Hematopoietic multipotent progenitor cell treated with erythropoietin and hydrocortisone succinate and interleukin-3 and kit ligand, for 6 days (in vitro differentiated cells): ENCODE data around the gene HERC5.

Experiments used
- DNase-seq: peaks from one replicate; pipeline ENCODE4 v3.0.0-alpha.2; 2015

The HERC5 gene

GRCh38 chr4:88448889-88449288 lies 8.0 kb upstream of the HERC5 start:
- DNase-seq, result no peak

- no peak for DNase-seq
Observed at GRCh38 chr4:88449290-88449689, 7.6 kb upstream of the HERC5 start.

GRCh38 chr4:88451205-88451604 lies 5.7 kb upstream of the HERC5 start:
- DNase-seq, result no peak

GRCh38 chr4:88452912-88453311 lies 4.0 kb upstream of the HERC5 start:
- DNase-seq, result no peak

- peak; percentile 43 for DNase-seq
Observed at GRCh38 chr4:88457307-88458103, 586 bp downstream of the HERC5 start.

- peak; percentile 44 for DNase-seq
Observed at GRCh38 chr4:88458104-88458740, 1.3 kb downstream of the HERC5 start.

- DNase-seq, result no peak
Observed at GRCh38 chr4:88465653-88466192, 8.8 kb downstream of the HERC5 start.

- DNase-seq, result no peak
Observed at GRCh38 chr4:88467392-88467791, 10.5 kb downstream of the HERC5 start.

GRCh38 chr4:88477229-88477860 lies 20.4 kb downstream of the HERC5 start:
- DNase-seq, result no peak

GRCh38 chr4:88478247-88478646 lies 21.3 kb downstream of the HERC5 start:
- DNase-seq, result no peak

GRCh38 chr4:88481537-88481936 lies 24.6 kb downstream of the HERC5 start:
- DNase-seq, result no peak

GRCh38 chr4:88489100-88489761 lies 32.3 kb downstream of the HERC5 start:
- DNase-seq, result no peak

GRCh38 chr4:88497859-88498409 lies 41.0 kb downstream of the HERC5 start:
- DNase-seq, result no peak

- no peak for DNase-seq
Observed at GRCh38 chr4:88503344-88503743, 46.4 kb downstream of the HERC5 start.

GRCh38 chr4:88511236-88511635 lies 54.3 kb downstream of the HERC5 start:
- DNase-seq, result no peak

- no peak for DNase-seq
Observed at GRCh38 chr4:88514557-88515511, 57.9 kb downstream of the HERC5 start.

- DNase-seq, result no peak
Observed at GRCh38 chr4:88516746-88517145, 59.8 kb downstream of the HERC5 start.

GRCh38 chr4:88517825-88518224 lies 60.9 kb downstream of the HERC5 start:
- no peak for DNase-seq

- DNase-seq, result no peak
Observed at GRCh38 chr4:88518911-88519310, 62.0 kb downstream of the HERC5 start.

- DNase-seq, result peak; percentile 89
Observed at GRCh38 chr4:88522702-88523324, 65.9 kb downstream of the HERC5 start.
